K562 (cell line): ENCODE measurements around the gene PAK1IP1. TPM values are rescaled to one million over a fixed set of nuclear protein-coding genes. Genes with fewer than 3 reads are reported as not detected.

Experiments used
- CBX1 ChIP-seq: sonication (generic); IDR thresholded peaks from 2 replicates; pipeline ENCODE4 v1.6.1; 2016; ENCODE audit warnings: antibody characterized with exemption, low read depth, mild to moderate bottlenecking
- CBX2 ChIP-seq: fragments of 200-600 bp; sonication (generic); IDR thresholded peaks from one replicate; pipeline ENCODE4 v1.6.1; 2012; ENCODE audit warnings: mild to moderate bottlenecking, low read length, inconsistent platforms; ENCODE audit not compliant: insufficient read depth, poor library complexity, severe bottlenecking
- FOXA3 ChIP-seq, 2 experiments: fragments of 450-650 bp in 1 of 2; sonication (generic) in 1 of 2; formaldehyde crosslinking; IDR thresholded peaks in 1 of 2; conservative IDR thresholded peaks in 1 of 2; 2 replicates each; pipeline versions ENCODE4 v1.4.0 to v1.8.0; 2020 to 2022; ENCODE audit warnings: mild to moderate bottlenecking in 2 of 2, missing genetic modification reagents in 1 of 2
- FOXJ2 ChIP-seq: fragments of 200-800 bp; sonication (Bioruptor generic); IDR thresholded peaks from 2 replicates; pipeline ENCODE4 v1.6.1; 2016; ENCODE audit warnings: missing genetic modification characterization, missing compliant biosample characterization
- FOXM1 ChIP-seq, 2 experiments: fragments of 450-650 bp in 1 of 2; sonication (generic) in 1 of 2; formaldehyde crosslinking in 1 of 2; IDR thresholded peaks; 2 replicates each; pipeline versions ENCODE4 v1.6.1 to v1.9.0; 2017 to 2022; ENCODE audit warnings: low read depth in 2 of 2, mild to moderate bottlenecking in 2 of 2, missing genetic modification reagents in 1 of 2, moderate library complexity in 1 of 2
- GABPB2 ChIP-seq: fragments of 250-450 bp; sonication (Bioruptor Pico); conservative IDR thresholded peaks from 2 replicates; pipeline ENCODE4 v1.5.1; 2021; ENCODE audit warnings: mild to moderate bottlenecking
- GATAD2B ChIP-seq: fragments of 450-650 bp; IDR thresholded peaks from 2 replicates; pipeline ENCODE4 v1.6.1; 2017; ENCODE audit warnings: mild to moderate bottlenecking, borderline replicate concordance
- KLF13 ChIP-seq: fragments of 450-650 bp; IDR thresholded peaks from 2 replicates; pipeline ENCODE4 v1.6.1; 2016; ENCODE audit warnings: missing genetic modification characterization, low read depth, mild to moderate bottlenecking, missing compliant biosample characterization, moderate library complexity, borderline replicate concordance
- MYBL2 ChIP-seq, 2 experiments: fragments of 450-650 bp in 1 of 2; sonication (generic) in 1 of 2; formaldehyde crosslinking in 1 of 2; IDR thresholded peaks; 2 replicates each; pipeline versions ENCODE4 v1.6.1 to v1.8.1; 2017 to 2022; ENCODE audit warnings: borderline replicate concordance in 1 of 2, inconsistent platforms in 1 of 2, low read depth in 1 of 2, mild to moderate bottlenecking in 1 of 2, missing genetic modification reagents in 1 of 2, moderate library complexity in 1 of 2
- NFYB ChIP-seq: IDR thresholded peaks from 2 replicates; pipeline ENCODE4 v1.6.1; 2011; ENCODE audit warnings: mild to moderate bottlenecking, moderate library complexity; ENCODE audit not compliant: insufficient read length; ENCODE audit errors: extremely low read depth
- RBM17 ChIP-seq: fragments of 200-400 bp; formaldehyde crosslinking; IDR thresholded peaks from 2 replicates; pipeline ENCODE4 v1.6.1; 2017; ENCODE audit warnings: low read depth, mild to moderate bottlenecking, low read length, borderline replicate concordance
- RFX1 ChIP-seq: fragments of 450-650 bp; IDR thresholded peaks from 2 replicates; pipeline ENCODE4 v1.6.1; 2016; ENCODE audit warnings: mild to moderate bottlenecking, moderate library complexity
- SLC30A9 ChIP-seq: fragments of 250-450 bp; sonication (Bioruptor Pico); IDR thresholded peaks from 2 replicates; pipeline ENCODE4 v1.8.0; 2022; ENCODE audit warnings: mild to moderate bottlenecking, moderate library complexity
- SP2 ChIP-seq: IDR thresholded peaks from 2 replicates; pipeline ENCODE4 v1.6.1; 2011; ENCODE audit warnings: mild to moderate bottlenecking, low read depth, low read length, moderate library complexity; ENCODE audit not compliant: poor library complexity, severe bottlenecking; ENCODE audit errors: extremely low read depth
- THRB ChIP-seq: fragments of 450-650 bp; formaldehyde crosslinking; conservative IDR thresholded peaks from 2 replicates; pipeline ENCODE4 v1.4.0; 2022; ENCODE audit warnings: mild to moderate bottlenecking, missing genetic modification characterization
- TRIM28 ChIP-seq: fragments of 450-650 bp; IDR thresholded peaks from 2 replicates; pipeline ENCODE4 v1.6.1; 2017
- TSC22D4 ChIP-seq: fragments of 450-650 bp; IDR thresholded peaks from 2 replicates; pipeline ENCODE4 v1.6.1; 2016; ENCODE audit warnings: missing genetic modification characterization, missing biosample characterization, control low read depth
- U2AF1 ChIP-seq: fragments of 200-400 bp; formaldehyde crosslinking; optimal IDR thresholded peaks from 2 replicates; pipeline ENCODE3; 2017; ENCODE audit warnings: mild to moderate bottlenecking, low read depth, low read length, moderate library complexity
- ZKSCAN8 ChIP-seq: fragments of 200-800 bp; sonication (Bioruptor generic); IDR thresholded peaks from 2 replicates; pipeline ENCODE4 v1.6.1; 2016; ENCODE audit warnings: missing genetic modification characterization, missing compliant biosample characterization
- ZNF134 ChIP-seq: fragments of 250-450 bp; sonication (Bioruptor Pico); conservative IDR thresholded peaks from 2 replicates; pipeline ENCODE4 v1.4.0; 2020
- ZNF143 ChIP-seq: sonication (generic); formaldehyde crosslinking; IDR thresholded peaks from 2 replicates; pipeline ENCODE4 v1.9.0; 2022; ENCODE audit warnings: mild to moderate bottlenecking, missing genetic modification reagents
- ZNF263 ChIP-seq: sonication (generic); formaldehyde crosslinking; IDR thresholded peaks from 2 replicates; pipeline ENCODE4 v1.8.0; 2022; ENCODE audit warnings: mild to moderate bottlenecking, missing genetic modification reagents, borderline replicate concordance
- ZNF384 ChIP-seq: IDR thresholded peaks from 2 replicates; pipeline ENCODE4 v1.6.1; 2012; ENCODE audit warnings: low read depth, low read length, improper control_type of control experiment
- ZZZ3 ChIP-seq: fragments of 450-650 bp; IDR thresholded peaks from 2 replicates; pipeline ENCODE4 v1.6.1; 2016; ENCODE audit warnings: antibody characterized with exemption, mild to moderate bottlenecking, moderate library complexity
- polyA plus RNA-seq, 8 experiments: library from polyadenylated mRNA; depleted of rRNA in 4 of 8; stranded (reverse) in 5 of 8; unstranded in 3 of 8; fragments of >200 nt; fragmentation: Nextera tagmentation in 2 of 8; fragmentation: Illumina TruSeq in 1 of 8; extraction: Ambion mirVana in 2 of 8; extraction: Trizol in 1 of 8; gene quantifications; 2 replicates each; pipeline versions ENCODE4 v1.2.1 to v1.2.3, GENCODE V29; 2011 to 2014; ENCODE audit warnings: inconsistent platforms in 1 of 8, missing spikeins in 1 of 8
- total RNA-seq, 7 experiments: library from RNA; depleted of rRNA in 6 of 7; stranded (reverse); fragments of >200 nt in 6 of 7; fragmentation: Illumina TruSeq in 2 of 7; extraction: Trizol in 2 of 7; gene quantifications; 2 replicates each; pipeline versions ENCODE4 v1.2.1 to v1.2.3, GENCODE V29; 2011 to 2021; ENCODE audit warnings: low replicate concordance in 1 of 7

Gene PAK1IP1
- total and polyA plus RNA-seq, 9 of the 15 experiments (the other 6 are each of a cell fraction or from before 2014, with no cell fraction given): 50.0 to 200 (median 87.0) TPM

GRCh38 chr6:10722820-10723566 lies 28.2 kb downstream of the PAK1IP1 start, which contains the start of gene TMEM14C (continued):
- 0 out of 2 replicates have a peak, but pooled peaks have one; percentile 21 for TF ChIP-seq KLF13
- no peak for TF ChIP-seq ZNF134 (CRISPR knock-in tag)
- no peak for TF ChIP-seq THRB (CRISPR knock-in tag)
- TF ChIP-seq U2AF1: no peak
- TF ChIP-seq TSC22D4 (tag): no peak
- no peak for TF ChIP-seq ZNF143 (CRISPR knock-in tag)
- TF ChIP-seq TRIM28: peak; percentile 57; the same call in 1 of the 2 replicates
- TF ChIP-seq CBX1: 0 out of 2 replicates have a peak, but pooled peaks have one; percentile 33
- TF ChIP-seq SP2: no peak
- TF ChIP-seq ZNF384: peak; percentile 14; the same call in 1 of the 2 replicates
- TF ChIP-seq NFYB: no peak
- TF ChIP-seq FOXA3 (CRISPR knock-in tag; conservative IDR thresholded peaks at IDR 0.05 in 1 of 2, IDR thresholded peaks at IDR 0.05 in 1 of 2): 0 out of 4 replicates have a peak, but pooled peaks of 1 of the 2 experiments have one; percentile 38
- no peak; the same call in 1 of the 2 replicates for TF ChIP-seq ZNF263 (CRISPR knock-in tag)
- TF ChIP-seq FOXM1 (IDR thresholded peaks at IDR 0.05; ENCODE audit: low read depth): peak; percentile 79; the same call in 1 of the 2 replicates
- TF ChIP-seq FOXM1 (CRISPR knock-in tag; IDR thresholded peaks at IDR 0.05; ENCODE audit: low read depth): no peak
- TF ChIP-seq CBX2: no peak
- peak; percentile 84 for TF ChIP-seq FOXJ2
- TF ChIP-seq ZZZ3: no peak
- TF ChIP-seq GABPB2 (CRISPR knock-in tag): no peak
- TF ChIP-seq RFX1: no peak
- TF ChIP-seq MYBL2 (IDR thresholded peaks at IDR 0.05; ENCODE audit: low read depth): no peak
- TF ChIP-seq MYBL2 (CRISPR knock-in tag; IDR thresholded peaks at IDR 0.05; ENCODE audit: borderline replicate concordance): no peak
- TF ChIP-seq ZKSCAN8 (CRISPR knock-in tag): no peak
- TF ChIP-seq RBM17: no peak
- no peak for TF ChIP-seq GATAD2B
- TF ChIP-seq SLC30A9 (CRISPR knock-in tag): no peak
